ENCODE measurements around the gene VWA7.
A peak's percentile ranks its signal among the peaks of the same experiment; 100 is the strongest.
"Not testable (repeated sequence)": the region's sequence is repeated elsewhere in the genome, so short reads cannot be mapped to it uniquely, and the experiment has no call there.

The VWA7 gene

DNA sequence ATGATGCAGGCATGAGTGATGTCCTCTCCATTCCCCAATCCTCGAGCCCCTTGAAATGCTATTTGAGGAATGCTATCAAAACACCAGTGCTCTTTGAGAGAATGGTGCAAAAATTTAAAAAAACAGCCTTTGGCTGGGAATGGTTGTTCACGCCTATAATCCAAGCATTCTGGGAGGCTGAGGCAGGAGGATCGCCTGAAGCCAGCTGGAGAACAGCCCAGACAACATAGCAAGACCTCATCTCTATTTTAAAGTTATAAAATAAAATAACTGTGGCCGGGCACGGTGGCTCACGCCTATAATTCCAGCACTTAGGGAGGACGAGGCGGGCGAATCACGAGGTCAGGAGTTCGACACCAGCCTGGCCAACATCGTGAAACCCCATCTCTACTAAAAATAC lies 22.7 kb upstream of the VWA7 start:
- no peak for DNase-seq

DNA sequence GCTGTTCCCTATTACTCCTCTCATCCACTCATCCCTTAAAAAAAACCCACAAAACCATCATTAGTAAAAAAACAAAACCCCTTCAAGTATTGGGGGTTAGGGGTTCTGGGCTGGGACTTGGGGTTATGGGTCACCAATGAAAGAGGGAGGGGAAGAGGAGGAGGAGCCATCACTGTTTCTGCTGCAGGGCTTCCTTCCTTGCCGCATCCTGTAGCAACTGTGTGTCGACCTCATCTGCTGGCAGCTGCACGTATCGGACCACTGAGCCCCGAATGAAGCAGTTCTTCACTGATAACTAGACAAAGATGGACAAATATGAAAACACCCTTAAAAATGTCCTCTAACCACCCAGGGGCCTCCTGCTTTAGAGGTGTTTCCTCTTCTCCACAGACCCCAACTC lies 20.5 kb upstream of the VWA7 start:
- DNase-seq: peak; percentile 35

DNA sequence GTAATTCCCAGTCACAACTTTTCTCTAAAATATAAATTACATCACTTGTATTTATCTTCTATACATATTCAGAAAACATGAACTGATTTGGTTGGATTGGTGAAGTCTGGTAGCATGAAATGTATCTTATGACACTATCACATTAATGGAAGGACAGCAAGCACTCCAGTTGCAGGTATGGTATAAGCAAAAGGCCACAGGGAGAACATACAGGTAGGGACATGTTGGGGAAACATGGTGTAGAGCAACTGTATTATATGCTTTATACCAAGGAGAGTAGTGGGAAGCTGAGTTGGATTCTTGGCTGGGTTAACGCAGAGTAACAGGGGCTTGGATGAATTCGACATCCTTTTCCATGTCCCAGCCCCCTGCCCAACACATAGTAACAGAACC lies 19.9 kb upstream of the VWA7 start:
- DNase-seq: no peak

DNA sequence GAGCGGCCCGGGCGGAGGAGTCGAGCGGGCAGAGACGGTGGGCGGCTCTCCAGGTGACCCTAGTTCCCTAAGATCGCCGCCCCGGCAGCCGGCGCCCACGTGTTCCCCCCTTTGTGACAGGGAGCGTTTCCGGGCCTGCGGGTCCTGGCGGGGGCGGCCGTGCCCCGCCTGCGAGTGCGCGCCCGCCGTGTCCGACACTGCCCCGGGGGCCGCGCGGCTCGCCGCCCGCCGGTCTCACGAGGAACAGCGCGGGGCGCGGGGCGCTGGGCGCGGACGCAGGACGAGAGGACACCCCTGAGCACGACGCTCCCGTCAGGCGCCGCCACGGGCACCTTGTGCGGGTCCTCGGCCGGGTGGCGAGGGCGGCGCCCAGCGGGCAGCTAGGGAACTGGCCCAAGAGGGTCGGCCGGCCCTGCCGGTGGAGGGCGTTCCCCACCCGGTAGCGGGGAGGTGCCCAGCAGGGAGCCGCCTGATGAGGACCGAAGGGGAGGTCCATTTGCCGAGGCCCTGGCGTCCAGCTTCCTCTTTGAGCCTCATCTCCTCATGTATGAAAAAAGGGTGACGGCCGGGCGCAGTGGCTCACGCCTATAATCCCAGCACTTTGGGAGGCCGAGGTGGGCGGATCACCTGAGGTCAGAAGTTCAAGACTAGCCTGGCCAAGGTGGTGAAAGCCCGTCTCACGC lies 18.6 kb upstream of the VWA7 start, which contains the start of gene VARS1:
Gene VARS1, minus strand, starts transcription at position 137 of the 683 bp plus-strand sequence. CDS start 535 bp downstream, outside the sequence.
- DNase-seq: peak; percentile 78

DNA sequence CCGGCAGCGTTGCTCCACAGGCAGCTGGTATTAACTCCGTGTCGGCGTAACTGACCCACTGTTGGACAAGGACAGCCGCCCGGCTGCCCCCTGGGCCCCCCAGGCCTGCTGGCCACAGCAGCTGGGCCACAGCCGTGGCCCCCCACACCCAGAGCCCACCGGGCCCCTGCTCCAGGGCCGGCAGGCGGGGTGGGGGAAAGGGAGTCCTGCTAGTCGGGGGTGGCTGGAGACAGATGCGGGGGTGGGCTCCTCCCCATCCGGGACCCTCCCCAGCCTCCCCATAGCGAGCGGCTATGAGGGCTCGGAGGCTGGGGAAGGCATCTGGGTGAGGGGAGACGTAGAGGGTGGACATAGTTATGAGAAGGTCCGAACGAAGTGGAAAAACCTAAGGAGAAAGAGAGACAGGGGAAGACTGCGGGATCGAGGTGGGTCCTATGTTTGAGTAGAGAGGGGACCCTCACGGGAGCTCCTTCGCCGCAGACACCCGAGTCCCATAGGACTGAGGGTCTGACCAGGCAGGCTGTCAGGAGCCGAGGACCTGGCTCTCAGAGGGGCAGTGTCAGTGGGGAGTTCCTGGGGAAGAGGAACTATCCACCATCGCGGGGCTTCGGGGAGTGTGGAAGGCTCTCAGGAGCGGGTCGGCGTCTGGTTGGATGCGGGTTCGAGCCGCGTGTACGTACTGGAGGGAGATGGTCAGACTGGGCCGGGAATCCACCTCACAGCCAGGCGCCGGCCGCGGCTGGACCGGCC lies 17.9 kb upstream of the VWA7 start:
- no peak for DNase-seq

DNA sequence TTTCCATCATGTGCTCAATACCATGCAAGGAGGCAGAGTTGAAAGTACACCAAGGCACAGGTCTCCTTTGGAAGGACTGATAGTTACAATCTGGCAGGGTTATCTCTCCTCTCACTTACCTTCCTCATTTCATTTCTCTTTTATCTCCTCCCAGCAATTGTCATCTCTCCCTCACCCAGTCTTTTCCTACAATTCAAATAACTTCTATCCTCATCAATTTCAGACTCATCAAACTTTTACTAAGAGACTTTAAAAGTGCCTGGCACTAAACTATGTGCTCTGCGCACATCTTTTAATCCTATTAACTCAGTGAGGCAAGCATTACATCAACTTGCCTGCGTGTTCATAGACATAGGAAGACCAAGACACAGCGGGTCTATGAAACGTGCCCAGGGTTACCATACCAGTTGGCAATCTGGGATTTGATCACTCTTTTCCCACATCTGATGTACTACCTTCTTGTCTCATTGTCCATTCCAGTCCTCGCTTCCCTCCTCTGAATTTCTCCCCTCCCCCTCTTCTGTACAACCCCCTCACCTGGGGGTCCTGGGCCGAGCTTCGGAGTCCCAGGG lies 17.3 kb upstream of the VWA7 start:
- DNase-seq: no peak

DNA sequence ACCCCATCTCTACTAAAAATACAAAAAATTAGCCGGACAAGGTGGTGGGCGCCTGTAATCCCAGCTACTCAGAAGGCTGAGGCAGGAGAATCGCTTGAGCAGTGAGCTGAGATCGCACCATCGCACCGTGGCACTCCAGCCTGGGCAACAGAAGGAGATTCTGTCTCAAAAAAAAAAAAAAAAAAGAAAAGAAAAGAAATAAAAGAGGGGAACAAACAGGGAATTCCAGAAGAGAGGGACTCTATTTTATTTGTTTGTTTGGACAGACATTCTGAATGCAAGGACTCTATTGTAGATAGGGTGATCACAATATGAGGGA lies 16.8 kb upstream of the VWA7 start:
- DNase-seq: not testable (repeated sequence)

DNA sequence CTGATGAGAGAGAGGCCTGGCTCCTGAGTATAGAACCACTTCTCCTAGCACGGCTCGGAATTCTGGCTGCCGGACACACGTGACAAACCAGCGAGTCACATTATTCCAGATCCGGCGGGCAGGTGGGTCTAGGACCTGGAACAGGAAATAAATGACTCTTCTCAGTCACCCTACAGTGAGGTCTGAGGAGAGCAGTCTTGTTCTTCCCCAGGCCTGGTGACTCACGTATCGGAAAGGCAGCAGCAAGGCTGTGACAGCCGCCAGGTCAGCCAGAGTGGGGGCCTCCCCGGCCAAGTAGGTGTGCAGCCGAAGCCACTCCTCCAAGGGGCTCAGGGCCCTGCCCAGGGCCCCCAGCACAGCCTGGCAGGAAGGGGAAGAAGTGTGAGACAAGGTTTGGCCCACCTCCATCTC lies 15.6 kb upstream of the VWA7 start:
- DNase-seq: no peak

DNA sequence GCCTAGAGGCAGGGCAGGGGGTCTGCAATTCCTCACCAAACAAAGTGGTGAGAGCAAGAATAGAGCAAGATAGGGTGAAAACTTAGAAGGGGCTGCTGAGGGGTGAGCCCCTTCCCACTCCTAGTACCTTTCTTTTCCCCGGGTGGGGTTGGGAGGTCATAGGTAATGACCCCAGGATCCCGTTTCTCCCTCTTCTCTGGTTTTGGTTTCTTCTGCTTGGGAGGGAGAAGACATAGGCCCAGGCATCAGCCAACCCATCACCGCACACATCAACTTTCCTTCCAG lies 14.9 kb upstream of the VWA7 start:
- DNase-seq: no peak

DNA sequence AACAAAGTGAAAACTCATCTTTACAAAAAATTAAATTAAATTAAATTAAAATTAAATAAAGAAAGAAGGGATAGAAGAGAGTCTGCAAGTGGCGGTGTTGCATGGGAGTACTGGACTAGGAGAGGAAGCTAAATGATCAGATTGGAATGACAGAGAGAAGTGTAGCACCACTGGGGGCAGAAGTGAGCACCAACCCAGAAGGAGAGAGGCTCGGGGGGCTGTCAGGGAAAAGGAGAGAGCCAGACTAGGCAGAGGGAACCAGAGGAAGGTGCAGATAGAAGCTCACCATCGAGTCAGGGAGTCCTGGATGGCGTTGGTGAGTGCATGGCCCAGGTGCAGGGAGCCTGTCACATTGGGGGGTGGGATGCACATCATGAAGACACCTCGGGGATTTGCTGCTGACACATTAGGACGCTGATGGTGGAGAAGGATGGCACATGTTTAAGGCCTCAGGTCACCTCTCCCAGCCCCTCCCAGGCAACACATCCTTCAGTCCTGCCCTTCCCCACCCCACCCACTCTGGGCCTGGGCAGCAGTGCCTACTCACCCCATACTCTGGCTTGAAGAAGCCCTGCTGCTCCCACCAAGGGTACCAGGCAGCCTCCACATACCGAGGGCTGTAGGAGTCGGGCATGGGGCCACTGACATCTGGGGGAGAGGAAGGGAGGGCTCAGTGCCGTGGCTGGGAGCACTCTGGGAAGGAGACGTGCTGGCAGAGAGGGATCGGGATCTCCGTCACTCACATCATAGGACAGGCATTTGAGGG lies 14.4 kb upstream of the VWA7 start:
- DNase-seq: no peak

DNA sequence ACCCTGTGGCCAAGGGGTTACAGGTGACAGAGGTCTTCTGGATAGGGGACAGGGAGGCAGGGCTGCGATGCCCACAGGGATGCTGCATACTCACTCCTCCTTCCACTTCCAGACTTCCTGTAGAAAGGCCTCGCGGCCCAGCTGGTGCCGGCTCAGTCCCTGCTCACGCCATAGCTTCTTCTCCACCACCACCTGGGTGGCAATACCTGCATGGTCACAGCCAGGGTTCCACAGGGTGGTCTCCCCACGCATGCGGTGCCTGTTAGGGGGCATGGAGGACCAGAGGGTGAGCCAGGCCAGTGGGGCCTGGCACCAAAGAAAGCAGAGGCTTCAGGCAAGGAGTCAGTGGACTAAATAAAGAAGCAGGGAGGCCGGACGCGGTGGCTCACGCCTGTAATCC lies 8.3 kb upstream of the VWA7 start:
- DNase-seq: no peak

DNA sequence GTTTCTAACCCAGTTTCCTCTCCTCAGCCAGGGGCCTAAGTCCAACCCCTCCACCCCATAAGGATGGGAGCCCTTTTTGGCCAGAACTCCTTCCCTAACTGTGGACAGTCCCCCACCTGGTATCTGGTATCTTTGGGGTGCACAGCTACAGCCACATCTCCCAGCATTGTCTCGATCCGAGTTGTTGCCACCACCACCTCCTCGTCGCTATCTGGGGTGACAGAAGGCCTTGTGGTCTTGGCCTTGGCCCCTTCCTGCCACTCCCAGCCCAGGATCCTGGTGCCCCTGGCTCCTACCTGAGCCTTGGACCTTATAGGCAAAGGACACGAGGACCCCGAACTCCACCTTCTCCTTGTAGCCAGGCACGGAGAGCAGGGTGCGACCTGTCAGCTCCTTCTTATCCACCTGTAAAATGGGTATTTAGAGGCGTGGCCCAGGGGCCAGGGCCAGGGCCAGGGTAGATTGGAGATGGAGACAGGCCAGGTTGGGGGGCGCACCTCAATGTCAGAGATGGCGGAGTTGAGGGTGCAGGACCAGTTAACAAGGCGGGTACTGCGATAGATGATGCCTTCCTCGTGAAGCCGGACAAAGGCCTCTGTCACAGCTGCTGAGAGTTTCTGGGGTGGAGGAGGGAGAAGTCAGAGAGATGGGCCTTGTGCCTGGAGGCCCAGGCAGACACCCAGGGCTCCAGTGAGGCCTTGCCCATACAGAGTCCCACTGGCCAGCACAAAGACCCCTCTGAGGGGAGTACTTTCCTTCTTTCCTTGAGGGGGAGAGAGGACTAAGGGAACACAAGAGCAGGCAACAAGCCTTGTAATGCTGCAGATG lies 7.2 kb upstream of the VWA7 start:
- no peak for DNase-seq

DNA sequence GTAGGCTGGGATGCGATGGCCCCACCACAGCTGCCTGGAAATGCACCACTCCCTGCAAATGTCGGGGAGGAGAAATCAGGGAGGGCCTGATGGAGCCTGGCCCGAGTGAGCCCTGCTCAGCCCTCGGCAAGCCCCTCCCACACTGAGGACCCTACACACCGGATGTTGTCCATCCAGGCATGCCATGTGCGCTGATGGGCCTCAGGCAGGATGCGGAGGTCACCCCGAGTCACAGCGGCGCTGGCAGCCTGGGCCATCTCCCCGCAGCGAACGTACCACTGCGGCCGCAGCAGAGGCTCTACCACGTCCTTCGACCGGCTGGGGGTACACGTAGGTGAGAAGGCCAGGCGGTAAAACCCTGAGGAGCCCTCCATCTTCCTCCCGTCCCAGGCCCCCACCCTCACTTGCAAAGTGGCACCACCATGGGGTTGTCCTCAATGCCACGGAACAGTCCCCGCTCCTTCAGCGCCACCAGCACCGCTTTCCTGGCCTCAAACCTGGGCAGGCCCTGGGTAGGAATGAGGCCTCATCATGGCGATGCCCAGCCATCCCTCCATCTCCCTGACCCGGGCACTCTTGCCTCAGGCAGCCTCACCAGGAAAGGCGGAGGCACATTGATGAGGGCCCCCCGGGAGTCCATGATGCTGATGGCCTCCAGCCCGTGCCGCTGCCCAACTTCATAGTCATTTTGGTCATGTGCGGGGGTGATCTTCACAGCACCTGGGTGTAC lies 5.2 kb upstream of the VWA7 start:
- DNase-seq: no peak

DNA sequence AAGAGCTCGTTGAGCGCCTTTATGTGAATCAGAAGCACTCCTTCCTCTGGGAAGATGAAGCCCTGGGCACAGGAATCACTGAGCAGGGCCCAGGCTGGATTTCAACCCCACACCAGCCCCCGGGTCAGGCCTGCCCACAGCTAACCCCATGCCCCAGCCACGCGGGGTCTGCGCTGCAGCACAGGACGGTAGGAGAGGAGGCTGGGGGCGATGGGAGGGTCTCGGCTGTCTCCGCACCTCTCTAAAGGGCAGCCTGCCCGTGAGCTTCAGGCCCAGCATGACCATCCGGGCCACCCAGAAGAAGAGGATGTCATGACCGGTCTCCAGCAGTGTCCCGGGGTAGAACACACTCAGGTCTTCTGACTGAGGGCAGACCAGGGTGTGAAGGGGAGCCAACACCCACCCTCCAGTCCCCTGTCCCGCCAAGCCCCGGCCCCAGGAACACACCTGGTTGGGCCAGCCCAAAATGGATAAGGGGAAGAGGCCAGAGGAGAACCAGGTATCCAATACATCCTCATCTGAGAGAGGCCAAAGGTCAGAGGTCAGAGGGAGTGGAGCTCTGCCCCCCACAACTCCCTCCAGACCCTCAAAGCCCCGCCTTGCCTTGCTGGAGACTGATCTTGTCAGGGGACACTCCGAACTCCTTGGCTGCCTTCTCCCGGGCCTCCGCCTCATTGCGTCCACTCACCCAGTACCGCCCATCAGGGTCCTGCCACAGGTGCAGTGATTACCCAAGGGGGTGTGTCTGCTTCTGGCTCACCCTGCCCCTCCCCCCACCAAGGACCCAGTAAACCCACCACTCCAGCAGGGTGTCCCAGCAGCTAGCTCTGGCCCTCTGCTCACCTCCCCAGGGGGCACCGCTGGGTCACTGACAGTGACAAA lies 4.4 kb upstream of the VWA7 start:
- DNase-seq: no peak

DNA sequence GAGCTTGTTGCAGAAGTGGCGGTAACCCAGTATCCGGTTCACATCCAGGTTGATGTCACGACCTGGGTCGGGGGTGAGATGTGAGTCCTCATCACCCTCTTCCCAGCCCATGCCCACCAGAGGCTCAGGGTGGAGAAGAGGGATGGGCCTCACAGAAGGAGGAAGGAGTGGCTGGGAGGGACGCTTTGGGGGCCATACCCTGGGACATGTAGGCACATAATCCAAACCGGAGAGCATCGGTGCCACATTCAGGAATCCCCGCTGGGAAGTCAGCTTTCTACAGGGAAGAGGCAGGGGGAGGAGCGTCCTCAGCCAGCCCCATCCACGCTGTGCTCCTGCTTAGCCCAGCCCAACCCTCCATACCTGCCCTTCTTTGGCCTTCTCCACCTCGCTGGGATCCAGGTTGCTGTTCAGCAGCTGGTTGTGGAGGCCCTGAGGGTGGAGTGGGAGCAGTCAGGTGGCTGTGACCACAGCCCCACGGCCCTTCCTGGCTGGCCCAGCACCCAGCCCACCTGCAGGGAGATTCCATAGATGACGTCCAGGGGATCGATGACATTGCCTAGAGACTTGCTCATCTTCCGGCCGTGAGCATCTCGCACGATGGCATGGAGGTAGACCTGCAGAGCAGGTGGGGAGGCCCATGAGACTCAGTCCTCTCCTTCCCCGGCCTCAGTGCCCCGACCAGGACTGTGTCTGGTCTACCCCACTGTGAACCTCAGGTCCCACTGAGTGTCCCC lies 3.5 kb upstream of the VWA7 start:
- DNase-seq: no peak

DNA sequence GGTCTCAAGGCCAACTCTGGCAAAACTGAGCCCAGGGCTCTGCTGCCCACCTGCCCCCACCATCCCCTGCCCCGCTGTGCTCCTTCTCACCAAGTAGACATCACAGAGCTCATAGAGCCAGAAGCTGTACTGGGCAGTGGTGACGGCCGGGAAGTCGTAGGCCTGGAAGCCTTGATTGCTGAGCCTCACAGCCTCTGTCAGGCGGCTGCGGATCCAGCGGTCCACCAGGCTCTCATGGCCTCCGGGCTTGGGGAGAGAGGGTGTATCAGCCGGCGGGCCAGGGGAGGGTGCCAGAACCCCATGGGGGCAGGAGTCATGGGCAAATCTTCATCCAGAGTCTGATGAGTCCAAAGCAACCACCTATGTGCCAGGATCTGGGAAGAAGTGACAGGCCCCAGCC lies 2.8 kb upstream of the VWA7 start:
- DNase-seq: no peak

DNA sequence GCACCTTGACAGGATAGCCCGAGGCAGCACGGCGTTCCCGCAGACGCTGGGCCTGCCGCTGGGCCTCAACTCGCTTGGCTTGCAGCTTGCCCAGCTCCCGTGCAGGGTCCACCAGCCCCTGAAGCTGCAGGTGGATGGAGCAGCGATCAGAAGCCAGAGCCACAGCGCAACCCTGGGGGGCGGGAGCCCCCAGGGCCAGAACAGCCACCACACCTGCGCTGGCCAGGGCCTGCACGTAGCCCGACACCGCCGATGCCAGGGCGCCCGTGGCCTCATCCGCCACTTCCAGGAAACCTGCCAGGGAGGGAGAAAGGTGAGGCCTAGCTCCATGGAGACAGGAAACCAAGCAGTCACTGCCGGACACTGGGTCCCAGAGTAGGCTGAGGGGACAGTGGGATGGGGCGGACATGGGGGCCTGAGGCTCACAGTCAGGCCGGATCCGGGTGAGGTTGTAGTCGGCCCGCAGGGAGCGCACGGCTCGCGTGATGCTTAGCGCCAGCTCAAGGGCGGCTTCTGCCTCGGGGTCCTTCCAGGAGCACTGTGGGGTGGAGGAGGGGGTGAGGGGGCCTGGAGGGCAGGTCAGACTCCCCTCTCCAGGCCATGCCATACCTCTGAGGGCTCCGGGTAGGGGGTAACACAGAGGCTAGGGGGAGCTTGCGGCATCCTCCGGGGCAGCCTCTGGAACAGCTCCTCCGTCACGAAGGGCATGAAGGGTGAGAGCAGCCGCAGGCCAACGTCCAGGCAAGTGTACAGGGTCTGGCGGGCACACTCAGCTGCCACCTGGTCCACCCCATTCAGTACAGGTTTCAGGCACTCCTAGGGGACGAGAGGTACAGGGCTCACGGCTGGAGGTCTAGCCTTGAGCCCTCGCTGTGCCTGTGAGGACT lies 2.1 kb upstream of the VWA7 start:
- DNase-seq: no peak

DNA sequence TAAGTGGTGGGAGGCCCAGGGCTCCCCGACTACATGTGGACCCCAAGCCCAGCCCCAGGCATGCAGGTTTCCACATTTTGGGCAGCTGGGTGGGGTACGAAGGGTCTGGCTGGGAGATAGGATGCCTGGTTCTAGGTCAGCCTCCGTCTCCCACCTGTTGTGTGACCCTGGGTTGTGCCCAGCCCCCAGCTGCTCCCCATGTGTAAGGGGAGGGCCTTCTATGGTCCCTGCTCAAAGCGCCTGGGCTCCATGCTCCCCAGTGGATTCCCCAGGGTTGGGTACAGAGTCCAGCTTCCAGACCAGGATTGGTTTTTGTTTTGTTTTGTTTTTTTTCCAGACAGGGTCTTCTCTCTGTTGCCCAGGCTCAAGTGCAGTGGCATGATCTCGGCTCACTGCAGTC lies 1.1 kb upstream of the VWA7 start:
- DNase-seq: no peak

DNA sequence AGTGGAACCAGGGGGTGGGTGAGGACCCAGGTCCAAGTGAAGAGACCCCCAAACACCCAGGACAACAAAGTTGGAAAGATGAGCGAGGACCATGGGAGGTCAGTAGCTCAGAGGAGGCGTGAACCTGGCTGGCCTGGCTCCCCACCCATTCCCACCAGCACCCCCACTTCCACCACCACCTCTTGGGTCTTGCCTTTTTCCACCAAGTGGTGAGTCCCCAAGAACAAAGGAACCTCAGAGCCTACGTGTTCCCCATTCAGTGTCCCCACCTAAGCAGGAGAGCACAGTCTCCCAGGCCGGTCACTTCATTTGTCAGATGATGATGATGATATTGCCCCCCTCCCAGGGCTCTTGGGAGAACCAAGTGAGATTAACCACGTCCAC lies 531 bp upstream of the VWA7 start:
- no peak for DNase-seq
